Measurements from ENCODE around the gene MARVELD3.

DNA sequence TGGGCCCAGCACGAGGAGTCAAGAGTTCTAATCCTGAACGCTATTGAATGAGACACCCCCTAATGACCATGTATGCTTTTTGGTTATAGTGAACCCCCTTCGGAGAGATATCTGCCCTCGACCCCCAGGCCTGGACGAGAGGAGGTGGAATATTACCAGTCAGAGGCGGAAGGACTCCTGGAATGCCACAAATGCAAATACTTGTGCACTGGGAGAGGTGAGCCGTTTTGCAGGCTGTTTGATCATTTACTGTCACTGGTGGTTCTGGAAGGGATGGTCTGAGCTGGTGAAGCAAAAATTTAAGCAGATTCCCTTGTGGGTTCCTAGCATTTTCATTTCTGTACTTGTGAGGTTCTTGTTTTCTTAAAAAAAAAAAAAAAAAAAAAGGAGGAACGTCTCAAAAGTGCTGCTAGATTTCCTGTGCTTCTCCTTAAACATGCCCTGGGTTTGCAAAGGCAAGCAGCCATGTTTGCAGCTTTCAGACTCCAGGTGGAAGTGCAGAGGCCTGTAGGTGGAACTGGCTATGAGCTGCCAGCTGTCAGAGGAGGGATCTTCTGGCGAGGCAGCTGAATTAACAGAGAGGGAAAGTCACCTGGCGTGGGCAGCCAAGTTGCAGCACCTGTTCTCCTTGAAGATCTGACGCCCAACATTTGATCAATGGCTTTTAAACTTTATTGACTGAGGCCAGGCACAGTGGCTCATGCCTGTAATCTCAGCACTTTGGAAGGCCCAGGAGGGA lies 3.5 kb downstream of the MARVELD3 start:
- TF ChIP-seq FOXM1 (IDR thresholded peaks at IDR 0.05; ENCODE audit: borderline replicate concordance, low read depth) = no peak
- no peak for TF ChIP-seq EGR1 (IDR thresholded peaks at IDR 0.05)
- TF ChIP-seq EP300 (IDR thresholded peaks at IDR 0.05; ENCODE audit: borderline replicate concordance) = no peak
- TF ChIP-seq, protein P1, sequence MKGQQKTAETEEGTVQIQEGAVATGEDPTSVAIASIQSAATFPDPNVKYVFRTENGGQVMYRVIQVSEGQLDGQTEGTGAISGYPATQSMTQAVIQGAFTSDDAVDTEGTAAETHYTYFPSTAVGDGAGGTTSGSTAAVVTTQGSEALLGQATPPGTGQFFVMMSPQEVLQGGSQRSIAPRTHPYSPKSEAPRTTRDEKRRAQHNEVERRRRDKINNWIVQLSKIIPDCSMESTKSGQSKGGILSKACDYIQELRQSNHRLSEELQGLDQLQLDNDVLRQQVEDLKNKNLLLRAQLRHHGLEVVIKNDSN (IDR thresholded peaks at IDR 0.05) = no peak
- TF ChIP-seq YY1 (IDR thresholded peaks at IDR 0.05; ENCODE audit: low read depth) = no peak
- no peak for TF ChIP-seq TAF1 (IDR thresholded peaks at IDR 0.05; ENCODE audit: low read depth)
- no peak for TF ChIP-seq TEAD4 (IDR thresholded peaks at IDR 0.05)
- TF ChIP-seq CREB1 (IDR thresholded peaks at IDR 0.05; ENCODE audit: low read depth) = no peak
- TF ChIP-seq RAD21 (IDR thresholded peaks at IDR 0.05; ENCODE audit: low read depth) = no peak
- no peak for TF ChIP-seq MAX (IDR thresholded peaks at IDR 0.05)
- no peak for TF ChIP-seq REST (IDR thresholded peaks at IDR 0.05; ENCODE audit: low read depth)
- TF ChIP-seq CEBPB (IDR thresholded peaks at IDR 0.05) = no peak

Data from Ishikawa (cell line).